Immature natural killer cell (primary cell): ENCODE results near the gene SLC36A3. TPM values are rescaled to one million over a fixed set of nuclear protein-coding genes. Genes with fewer than 3 reads are reported as not detected.

ENCODE experiments used
- DNase-seq, 3 donors: peaks; one replicate each; pipeline ENCODE4 v3.0.0; 2022; ENCODE audit warnings: mixed read lengths in 1 of 3
- H3K27ac Mint-ChIP-seq, 6 donors: one replicate each; pipeline ENCODE4 v1.8.0; 2020; ENCODE audit warnings: mixed read lengths in 6 of 6, mild to moderate bottlenecking in 5 of 6, inconsistent platforms in 4 of 6, moderate library complexity in 3 of 6
- H3K27me3 Mint-ChIP-seq, 3 donors: one replicate each; pipeline ENCODE4 v1.8.0; 2020 to 2021; ENCODE audit warnings: low read depth in 3 of 3, mild to moderate bottlenecking in 3 of 3, mixed read lengths in 3 of 3, moderate library complexity in 3 of 3, inconsistent platforms in 1 of 3
- H3K36me3 Mint-ChIP-seq, 3 donors: one replicate each; pipeline ENCODE4 v1.8.0; 2020; ENCODE audit warnings: mixed read lengths in 3 of 3, inconsistent platforms in 2 of 3, mild to moderate bottlenecking in 2 of 3
- H3K4me1 Mint-ChIP-seq, 2 donors: one replicate each; pipeline ENCODE4 v1.8.0; 2020; ENCODE audit warnings: inconsistent platforms in 2 of 2, mild to moderate bottlenecking in 2 of 2, mixed read lengths in 2 of 2, moderate library complexity in 1 of 2
- H3K4me3 Mint-ChIP-seq, 5 donors: one replicate each; pipeline ENCODE4 v1.8.0; 2020; ENCODE audit warnings: mild to moderate bottlenecking in 5 of 5, mixed read lengths in 5 of 5, inconsistent platforms in 3 of 5, moderate library complexity in 3 of 5
- H3K9me3 Mint-ChIP-seq, 6 donors: one replicate each; pipeline ENCODE4 v1.8.0; 2020; ENCODE audit warnings: mild to moderate bottlenecking in 6 of 6, mixed read lengths in 6 of 6, inconsistent platforms in 4 of 6, moderate library complexity in 3 of 6
- polyA plus RNA-seq, 3 donors: library from polyadenylated mRNA; unstranded; fragments of 300-500 nt; fragmentation: Illumina TruSeq; gene quantifications; one replicate each; pipeline ENCODE4 v1.2.3, GENCODE V29; 2021

Gene SLC36A3
- polyA plus RNA-seq, 3 donors from 2014 or later = not detected

- H3K27me3 Mint-ChIP-seq = peaks cover 0 to 11% (median 0%) of the 10 kb centered on the region in 3 donors
- no peak overlapping the region for H3K27ac Mint-ChIP-seq
- no peak overlapping the region for H3K4me3 Mint-ChIP-seq
- peaks cover 0 to 4% (median 0%) of the 10 kb centered on the region in 6 donors for H3K9me3 Mint-ChIP-seq
- no peaks in the 10 kb centered on the region for H3K36me3 Mint-ChIP-seq
- H3K4me1 Mint-ChIP-seq = no peaks in the 10 kb centered on the region
- no peak for DNase-seq
These were observed 9.9 kb downstream of the SLC36A3 start for GRCh38 chr5:151293624-151294023.

- no peaks in the 10 kb centered on the region for H3K9me3 Mint-ChIP-seq
- no peaks in the 10 kb centered on the region for H3K4me1 Mint-ChIP-seq
- no peak for DNase-seq
- no peaks in the 10 kb centered on the region for H3K36me3 Mint-ChIP-seq
- peaks cover 0 to 3% (median 3%) of the 10 kb centered on the region in 3 donors for H3K27me3 Mint-ChIP-seq
- no peak overlapping the region for H3K4me3 Mint-ChIP-seq
- no peak overlapping the region for H3K27ac Mint-ChIP-seq
These were observed 15.4 kb downstream of the SLC36A3 start for GRCh38 chr5:151288180-151288579.

GRCh38 chr5:151286246-151286645 lies 17.3 kb downstream of the SLC36A3 start:
- Mint-ChIP-seq H3K27ac (no peak overlapping the region), H3K4me1 (no peaks in the 10 kb centered on the region), H3K9me3 (no peaks in the 10 kb centered on the region), H3K27me3 (peaks cover 0 to 4% (median 3%) of the 10 kb centered on the region in 3 donors), H3K36me3 (no peaks in the 10 kb centered on the region), H3K4me3 (no peak overlapping the region)
- no peak for DNase-seq

- H3K4me3 Mint-ChIP-seq = no peak overlapping the region
- no peaks in the 10 kb centered on the region for H3K4me1 Mint-ChIP-seq
- DNase-seq = no peak
- no peak overlapping the region for H3K27ac Mint-ChIP-seq
- no peaks in the 10 kb centered on the region for H3K36me3 Mint-ChIP-seq
- peaks cover 0 to 4% (median 3%) of the 10 kb centered on the region in 3 donors for H3K27me3 Mint-ChIP-seq
- no peaks in the 10 kb centered on the region for H3K9me3 Mint-ChIP-seq
These were observed 17.9 kb downstream of the SLC36A3 start for GRCh38 chr5:151285683-151286082.

GRCh38 chr5:151284392-151284967 lies 19.1 kb downstream of the SLC36A3 start:
- no peak overlapping the region for H3K4me3 Mint-ChIP-seq
- no peaks in the 10 kb centered on the region for H3K4me1 Mint-ChIP-seq
- no peaks in the 10 kb centered on the region for H3K9me3 Mint-ChIP-seq
- H3K36me3 Mint-ChIP-seq = no peaks in the 10 kb centered on the region
- H3K27me3 Mint-ChIP-seq = peaks cover 0 to 4% (median 3%) of the 10 kb centered on the region in 3 donors
- no peak overlapping the region for H3K27ac Mint-ChIP-seq
- no peak for DNase-seq

GRCh38 chr5:151283120-151283825 lies 20.3 kb downstream of the SLC36A3 start:
- no peak overlapping the region for H3K4me3 Mint-ChIP-seq
- no peaks in the 10 kb centered on the region for H3K9me3 Mint-ChIP-seq
- no peak for DNase-seq
- H3K27me3 Mint-ChIP-seq = peaks cover 0 to 4% (median 3%) of the 10 kb centered on the region in 3 donors
- no peaks in the 10 kb centered on the region for H3K36me3 Mint-ChIP-seq
- H3K4me1 Mint-ChIP-seq = no peaks in the 10 kb centered on the region
- H3K27ac Mint-ChIP-seq = no peak overlapping the region

- no peaks in the 10 kb centered on the region for H3K4me1 Mint-ChIP-seq
- H3K9me3 Mint-ChIP-seq = no peaks in the 10 kb centered on the region
- no peak for DNase-seq
- H3K27me3 Mint-ChIP-seq = peaks cover 0 to 6% (median 3%) of the 10 kb centered on the region in 3 donors
- H3K27ac Mint-ChIP-seq = no peak overlapping the region
- no peaks in the 10 kb centered on the region for H3K36me3 Mint-ChIP-seq
- no peak overlapping the region for H3K4me3 Mint-ChIP-seq
These were observed 22.4 kb downstream of the SLC36A3 start for GRCh38 chr5:151281001-151281639.

GRCh38 chr5:151280443-151280842 lies 23.1 kb downstream of the SLC36A3 start:
- no peak for DNase-seq
- H3K4me3 Mint-ChIP-seq = no peak overlapping the region
- peaks cover 0 to 4% (median 3%) of the 10 kb centered on the region in 3 donors for H3K27me3 Mint-ChIP-seq
- H3K27ac Mint-ChIP-seq = no peak overlapping the region
- H3K36me3 Mint-ChIP-seq = no peaks in the 10 kb centered on the region
- no peaks in the 10 kb centered on the region for H3K9me3 Mint-ChIP-seq
- H3K4me1 Mint-ChIP-seq = no peaks in the 10 kb centered on the region

GRCh38 chr5:151278845-151279244 lies 24.7 kb downstream of the SLC36A3 start:
- DNase-seq = no peak
- H3K4me1 Mint-ChIP-seq = no peaks in the 10 kb centered on the region

GRCh38 chr5:151275803-151276202 lies 27.8 kb downstream of the SLC36A3 start:
- H3K36me3 Mint-ChIP-seq = no peaks in the 10 kb centered on the region
- no peak for DNase-seq
- peaks cover 0 to 2% (median 0%) of the 10 kb centered on the region in 3 donors for H3K27me3 Mint-ChIP-seq
- H3K9me3 Mint-ChIP-seq = no peaks in the 10 kb centered on the region
- no peak overlapping the region for H3K27ac Mint-ChIP-seq
- H3K4me3 Mint-ChIP-seq = no peak overlapping the region
- no peaks in the 10 kb centered on the region for H3K4me1 Mint-ChIP-seq

More at GRCh38 chr5:151278845-151279244, 24.7 kb downstream of the SLC36A3 start:
- Mint-ChIP-seq H3K36me3 (no peaks in the 10 kb centered on the region), H3K4me3 (no peak overlapping the region), H3K9me3 (no peaks in the 10 kb centered on the region), H3K27ac (no peak overlapping the region), H3K27me3 (peaks cover 0 to 3% (median 0%) of the 10 kb centered on the region in 3 donors)

- H3K36me3 Mint-ChIP-seq = no peaks in the 10 kb centered on the region
- no peaks in the 10 kb centered on the region for H3K4me1 Mint-ChIP-seq
- DNase-seq = no peak
- H3K27ac Mint-ChIP-seq = no peak overlapping the region
- H3K27me3 Mint-ChIP-seq = peaks cover 0 to 2% (median 0%) of the 10 kb centered on the region in 3 donors
- no peak overlapping the region for H3K4me3 Mint-ChIP-seq
- H3K9me3 Mint-ChIP-seq = no peaks in the 10 kb centered on the region
These were observed 28.9 kb downstream of the SLC36A3 start for GRCh38 chr5:151274666-151275065.

- Mint-ChIP-seq H3K4me3 (no peak overlapping the region), H3K9me3 (no peaks in the 10 kb centered on the region), H3K36me3 (peaks cover 0 to 16% (median 10%) of the 10 kb centered on the region in 3 donors), H3K27ac (no peak overlapping the region), H3K4me1 (no peaks in the 10 kb centered on the region), H3K27me3 (no peaks in the 10 kb centered on the region)
- no peak for DNase-seq
These were observed 32.2 kb downstream of the SLC36A3 start for GRCh38 chr5:151271336-151271735.

GRCh38 chr5:151270599-151270998 lies 33.0 kb downstream of the SLC36A3 start:
- Mint-ChIP-seq H3K36me3 (peaks cover 0 to 18% (median 10%) of the 10 kb centered on the region in 3 donors), H3K27ac (no peak overlapping the region), H3K4me3 (no peak overlapping the region), H3K9me3 (no peaks in the 10 kb centered on the region), H3K27me3 (no peaks in the 10 kb centered on the region), H3K4me1 (no peaks in the 10 kb centered on the region)
- DNase-seq = no peak

- Mint-ChIP-seq H3K36me3 (peaks cover 3 to 25% (median 25%) of the 10 kb centered on the region in 3 donors), H3K4me1 (no peaks in the 10 kb centered on the region), H3K27ac (no peak overlapping the region), H3K27me3 (no peaks in the 10 kb centered on the region), H3K4me3 (no peak overlapping the region), H3K9me3 (no peaks in the 10 kb centered on the region)
- DNase-seq = no peak
These were observed 35.9 kb downstream of the SLC36A3 start for GRCh38 chr5:151267491-151268260.
